Activated CD4-positive, alpha-beta T cell treated with anti-CD3 and anti-CD28 coated beads for 4 hours (primary cell): ENCODE measurements around the gene CHMP6.
"Not testable (repeated sequence)": the region's sequence is repeated elsewhere in the genome, so short reads cannot be mapped to it uniquely, and the experiment has no call there.

Experiments
- DNase-seq, 2 donors: peaks; one replicate each; pipeline ENCODE4 v3.0.0-alpha.2; 2020

Gene CHMP6

GRCh38 chr17:81017330-81017729 lies 25.7 kb downstream of the CHMP6 start:
- not testable (repeated sequence) for DNase-seq

- DNase-seq: no peak
Measured at GRCh38 chr17:81018044-81018802, 26.6 kb downstream of the CHMP6 start.

GRCh38 chr17:81019563-81020442 lies 28.2 kb downstream of the CHMP6 start:
- DNase-seq: no peak

- no peak for DNase-seq
Measured at GRCh38 chr17:81020443-81020766, 28.8 kb downstream of the CHMP6 start.

- DNase-seq: no peak
Measured at GRCh38 chr17:81020767-81021497, 29.3 kb downstream of the CHMP6 start.

- DNase-seq: no peak
Measured at GRCh38 chr17:81021531-81022343, 30.1 kb downstream of the CHMP6 start.

GRCh38 chr17:81022344-81022676 lies 30.7 kb downstream of the CHMP6 start:
- DNase-seq: no peak

GRCh38 chr17:81025065-81025740 lies 33.6 kb downstream of the CHMP6 start:
- DNase-seq: no peak

- no peak for DNase-seq
Measured at GRCh38 chr17:81025741-81026129, 34.1 kb downstream of the CHMP6 start.

- no peak for DNase-seq
Measured at GRCh38 chr17:81026266-81027036, 34.8 kb downstream of the CHMP6 start.

- DNase-seq: no peak
Measured at GRCh38 chr17:81027038-81027437, 35.4 kb downstream of the CHMP6 start.

- DNase-seq: peak; percentile 26 to 57
Measured at GRCh38 chr17:81027591-81028505, 36.2 kb downstream of the CHMP6 start.

- no peak for DNase-seq
Measured at GRCh38 chr17:81028506-81028858, 36.8 kb downstream of the CHMP6 start.

GRCh38 chr17:81029859-81030258 lies 38.2 kb downstream of the CHMP6 start:
- no peak for DNase-seq

- DNase-seq: not testable (repeated sequence)
Measured at GRCh38 chr17:81030312-81030711, 38.7 kb downstream of the CHMP6 start.

GRCh38 chr17:81030741-81031565 lies 39.3 kb downstream of the CHMP6 start:
- DNase-seq: no peak

- DNase-seq: no peak
Measured at GRCh38 chr17:81031566-81032550, 40.2 kb downstream of the CHMP6 start.
